Measurements from ENCODE around the gene NFE2L2.
"Not testable (repeated sequence)": the region's sequence is repeated elsewhere in the genome, so short reads cannot be mapped to it uniquely, and the experiment has no call there.

Gene NFE2L2

DNA sequence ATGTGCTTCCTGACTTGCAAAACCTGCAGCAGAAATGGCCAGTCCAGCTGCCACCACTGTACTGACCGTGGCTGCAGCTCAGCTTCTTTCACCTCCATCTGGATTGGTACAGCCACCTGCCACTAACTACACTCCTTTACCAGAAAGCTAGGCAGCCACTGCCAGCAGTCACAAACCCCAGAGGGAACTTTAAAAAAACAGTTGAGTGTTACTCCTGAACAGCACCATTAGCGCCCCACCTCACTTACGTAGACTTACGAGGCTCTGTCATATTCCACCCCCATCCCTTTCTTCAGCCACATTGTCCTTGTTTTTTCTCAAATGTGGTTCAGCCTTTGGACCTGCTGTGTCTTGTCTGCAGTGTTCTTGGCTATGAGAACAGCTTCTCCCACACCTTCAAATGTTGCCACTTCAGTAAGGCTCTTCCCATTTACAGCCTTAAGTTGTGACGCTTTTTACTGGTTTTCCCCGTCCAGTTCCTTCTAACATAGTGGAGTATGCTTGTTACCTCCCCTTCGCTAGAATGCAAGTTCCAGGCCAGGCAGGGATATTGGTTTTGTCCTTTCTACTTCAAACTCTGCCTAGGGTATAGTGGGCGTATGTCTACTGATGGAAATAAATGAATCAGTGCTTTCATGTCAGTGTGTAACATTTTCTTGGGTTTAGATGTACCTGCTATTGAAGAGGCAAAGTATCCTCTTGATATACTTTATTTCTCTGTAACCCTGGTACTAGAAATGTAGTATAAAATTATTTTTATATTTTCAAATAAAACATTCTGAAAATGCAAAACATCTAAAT lies 34.9 kb downstream of the NFE2L2 start:
- no peaks in the 10 kb centered on the region for H3K27me3 ChIP-seq (ENCODE audit: control insufficient read depth, insufficient read depth, low read length)
- H3K9me3 ChIP-seq (ENCODE audit: control insufficient read depth, low read length): no peaks in the 10 kb centered on the region
- H3K4me3 ChIP-seq (ENCODE audit: low read depth, low read length): no peak overlapping the region
- H3K4me1 ChIP-seq: peaks cover 10% of the 10 kb centered on the region
- TF ChIP-seq, protein P1, sequence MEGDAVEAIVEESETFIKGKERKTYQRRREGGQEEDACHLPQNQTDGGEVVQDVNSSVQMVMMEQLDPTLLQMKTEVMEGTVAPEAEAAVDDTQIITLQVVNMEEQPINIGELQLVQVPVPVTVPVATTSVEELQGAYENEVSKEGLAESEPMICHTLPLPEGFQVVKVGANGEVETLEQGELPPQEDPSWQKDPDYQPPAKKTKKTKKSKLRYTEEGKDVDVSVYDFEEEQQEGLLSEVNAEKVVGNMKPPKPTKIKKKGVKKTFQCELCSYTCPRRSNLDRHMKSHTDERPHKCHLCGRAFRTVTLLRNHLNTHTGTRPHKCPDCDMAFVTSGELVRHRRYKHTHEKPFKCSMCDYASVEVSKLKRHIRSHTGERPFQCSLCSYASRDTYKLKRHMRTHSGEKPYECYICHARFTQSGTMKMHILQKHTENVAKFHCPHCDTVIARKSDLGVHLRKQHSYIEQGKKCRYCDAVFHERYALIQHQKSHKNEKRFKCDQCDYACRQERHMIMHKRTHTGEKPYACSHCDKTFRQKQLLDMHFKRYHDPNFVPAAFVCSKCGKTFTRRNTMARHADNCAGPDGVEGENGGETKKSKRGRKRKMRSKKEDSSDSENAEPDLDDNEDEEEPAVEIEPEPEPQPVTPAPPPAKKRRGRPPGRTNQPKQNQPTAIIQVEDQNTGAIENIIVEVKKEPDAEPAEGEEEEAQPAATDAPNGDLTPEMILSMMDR (IDR thresholded peaks at IDR 0.05): no peak
- no peak overlapping the region for H2AFZ ChIP-seq
- no peak overlapping the region for H3K9ac ChIP-seq
- H3K4me2 ChIP-seq (ENCODE audit: low read length): no peak overlapping the region
- no peaks in the 10 kb centered on the region for H3K79me2 ChIP-seq
- no peak overlapping the region for H3K27ac ChIP-seq
- H3K36me3 ChIP-seq (ENCODE audit: control insufficient read depth, insufficient read depth, low read length): no peaks in the 10 kb centered on the region

DNA sequence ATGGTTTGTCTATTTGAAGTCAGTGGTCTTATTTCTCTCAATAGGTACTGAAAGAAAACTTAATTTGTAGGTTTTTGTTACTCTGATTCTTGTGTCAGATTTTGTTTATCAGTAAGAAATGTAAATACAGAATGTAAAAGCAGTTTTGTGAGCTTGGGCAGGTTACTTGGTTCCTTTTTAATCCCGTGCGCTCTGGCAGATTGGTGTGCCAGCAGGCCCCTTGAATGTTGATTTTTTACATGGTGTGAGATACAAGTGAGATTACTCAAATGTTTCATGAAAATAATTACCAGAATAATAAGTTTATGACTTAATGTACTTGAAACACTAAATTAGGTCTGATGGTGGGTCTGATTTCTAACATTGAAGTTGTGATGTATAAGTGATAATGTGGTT lies 38.6 kb downstream of the NFE2L2 start:
- Histone ChIP-seq H3K4me2 (ENCODE audit: low read length) (no peak overlapping the region), H3K27me3 (ENCODE audit: control insufficient read depth, insufficient read depth, low read length) (no peaks in the 10 kb centered on the region), H3K4me3 (ENCODE audit: low read depth, low read length) (no peak overlapping the region), H3K9ac (no peak overlapping the region), H3K9me3 (ENCODE audit: control insufficient read depth, low read length) (no peaks in the 10 kb centered on the region), H3K27ac (no peak overlapping the region), H3K4me1 (no peaks in the 10 kb centered on the region), H3K36me3 (ENCODE audit: control insufficient read depth, insufficient read depth, low read length) (no peaks in the 10 kb centered on the region), H2AFZ (no peak overlapping the region), H3K79me2 (no peaks in the 10 kb centered on the region)
- TF ChIP-seq, protein P1 (IDR thresholded peaks at IDR 0.05): no peak

DNA sequence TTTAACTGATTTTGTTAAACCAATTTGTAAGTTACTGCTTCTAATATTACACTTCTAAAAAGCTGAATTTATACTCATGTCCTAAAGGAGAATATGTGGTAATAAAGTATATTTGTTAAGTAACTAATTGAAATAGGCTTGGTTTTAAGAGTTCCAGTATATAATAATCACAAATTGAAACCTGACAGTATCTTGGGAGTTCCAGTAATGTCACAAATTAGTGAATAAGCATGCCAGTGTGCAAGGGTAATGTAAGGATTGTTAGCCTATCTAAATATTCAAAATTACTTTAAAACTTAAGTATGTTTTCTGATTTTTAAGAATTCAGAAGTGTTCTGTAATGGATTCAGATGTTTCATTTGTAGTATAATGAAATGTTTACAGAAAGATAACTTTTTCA lies 41.1 kb downstream of the NFE2L2 start:
- not testable (repeated sequence) for H3K36me3 ChIP-seq (ENCODE audit: control insufficient read depth, insufficient read depth, low read length); H3K9ac ChIP-seq; H2AFZ ChIP-seq; H3K4me2 ChIP-seq (ENCODE audit: low read length); H3K4me1 ChIP-seq; H3K4me3 ChIP-seq (ENCODE audit: low read depth, low read length); H3K9me3 ChIP-seq (ENCODE audit: control insufficient read depth, low read length); H3K27ac ChIP-seq; H3K27me3 ChIP-seq (ENCODE audit: control insufficient read depth, insufficient read depth, low read length)
- peaks cover 10% of the 10 kb centered on the region for H3K79me2 ChIP-seq

DNA sequence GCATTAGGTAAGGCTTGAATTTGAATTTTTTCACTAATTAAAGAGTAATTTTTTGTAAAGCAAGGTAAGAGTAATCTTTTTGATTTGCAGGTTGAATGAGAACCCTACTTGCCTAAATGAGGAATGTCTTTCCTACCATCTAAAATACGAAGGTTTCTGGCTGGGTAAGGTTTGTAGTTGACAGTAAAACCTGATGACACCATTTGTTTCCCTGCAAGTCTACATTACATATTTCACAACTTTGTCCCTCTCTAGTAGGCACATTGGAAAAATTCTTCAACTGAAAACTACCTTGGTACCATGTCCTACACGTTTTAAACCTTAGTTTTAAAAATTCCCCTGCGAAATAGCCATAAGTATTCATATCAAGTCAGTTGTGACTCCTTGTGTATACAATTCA lies 42.6 kb downstream of the NFE2L2 start:
- Histone ChIP-seq H3K4me3 (ENCODE audit: low read depth, low read length) (no peak overlapping the region), H3K9ac (no peak overlapping the region), H3K27ac (no peak overlapping the region), H3K9me3 (ENCODE audit: control insufficient read depth, low read length) (no peaks in the 10 kb centered on the region), H3K79me2 (peaks cover 22% of the 10 kb centered on the region), H3K4me2 (ENCODE audit: low read length) (no peak overlapping the region), H2AFZ (no peak overlapping the region), H3K27me3 (ENCODE audit: control insufficient read depth, insufficient read depth, low read length) (no peaks in the 10 kb centered on the region), H3K36me3 (ENCODE audit: control insufficient read depth, insufficient read depth, low read length) (no peaks in the 10 kb centered on the region), H3K4me1 (peaks cover 5% of the 10 kb centered on the region)
- TF ChIP-seq, protein P1 (IDR thresholded peaks at IDR 0.05): no peak

DNA sequence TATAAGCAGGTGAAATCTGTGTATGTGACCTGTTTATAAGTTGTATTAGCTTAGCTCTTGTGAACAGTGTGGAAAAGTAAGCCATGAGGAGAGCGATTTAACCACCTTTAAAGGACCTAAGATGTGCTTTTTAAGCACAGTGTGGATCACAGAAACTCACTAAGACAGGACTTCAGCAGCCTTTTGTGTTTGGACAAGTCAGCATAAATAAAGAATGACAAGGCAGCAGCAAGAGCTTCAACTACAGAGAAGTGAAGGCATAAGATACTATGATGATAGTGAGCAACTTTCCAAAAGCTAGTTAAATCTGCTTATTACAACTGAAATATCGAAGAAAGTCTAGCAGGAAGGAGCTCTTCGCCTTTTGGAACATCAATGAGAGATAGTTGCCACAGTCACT lies 43.0 kb downstream of the NFE2L2 start:
- Histone ChIP-seq H3K27me3 (ENCODE audit: control insufficient read depth, insufficient read depth, low read length) (no peaks in the 10 kb centered on the region), H2AFZ (no peak overlapping the region), H3K4me3 (ENCODE audit: low read depth, low read length) (no peak overlapping the region), H3K27ac (no peak overlapping the region), H3K9me3 (ENCODE audit: control insufficient read depth, low read length) (no peaks in the 10 kb centered on the region), H3K79me2 (peaks cover 25% of the 10 kb centered on the region), H3K4me2 (ENCODE audit: low read length) (no peak overlapping the region), H3K4me1 (peaks cover 5% of the 10 kb centered on the region), H3K36me3 (ENCODE audit: control insufficient read depth, insufficient read depth, low read length) (no peaks in the 10 kb centered on the region), H3K9ac (no peak overlapping the region)
- TF ChIP-seq, protein P1 (IDR thresholded peaks at IDR 0.05): no peak

DNA sequence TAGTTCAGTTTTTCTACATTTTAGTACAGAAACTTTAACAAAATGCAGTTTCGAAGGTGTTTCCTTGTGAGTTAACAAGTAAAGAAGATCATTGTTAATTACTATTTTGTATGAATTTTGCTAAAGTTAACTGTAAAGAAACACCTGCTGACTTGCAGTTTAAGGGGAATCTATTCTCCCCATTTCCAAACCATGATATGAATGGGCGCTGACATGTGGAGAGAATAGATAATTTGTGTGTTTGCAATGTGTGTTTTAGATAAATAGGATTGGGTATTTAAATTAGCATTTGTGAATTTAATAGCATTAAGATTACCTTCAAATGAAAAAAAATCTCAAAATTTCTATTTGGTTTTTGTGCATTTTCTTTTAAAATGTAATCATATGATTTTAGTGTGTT lies 44.7 kb downstream of the NFE2L2 start:
- H2AFZ ChIP-seq; H3K9ac ChIP-seq; H3K4me2 ChIP-seq (ENCODE audit: low read length); H3K4me3 ChIP-seq (ENCODE audit: low read depth, low read length); H3K4me1 ChIP-seq; H3K27ac ChIP-seq; H3K27me3 ChIP-seq (ENCODE audit: control insufficient read depth, insufficient read depth, low read length); H3K9me3 ChIP-seq (ENCODE audit: control insufficient read depth, low read length); H3K36me3 ChIP-seq (ENCODE audit: control insufficient read depth, insufficient read depth, low read length): not testable (repeated sequence)
- H3K79me2 ChIP-seq: peaks cover 40% of the 10 kb centered on the region

Data from parathyroid adenoma (tissue), 2 donors.